ENCODE results near the gene SOST.

The SOST gene

GRCh38 chr17:43707184-43707583 lies 51.4 kb downstream of the SOST start:
- no peak for DNase-seq (ENCODE audit: low spot score)

DNA sequence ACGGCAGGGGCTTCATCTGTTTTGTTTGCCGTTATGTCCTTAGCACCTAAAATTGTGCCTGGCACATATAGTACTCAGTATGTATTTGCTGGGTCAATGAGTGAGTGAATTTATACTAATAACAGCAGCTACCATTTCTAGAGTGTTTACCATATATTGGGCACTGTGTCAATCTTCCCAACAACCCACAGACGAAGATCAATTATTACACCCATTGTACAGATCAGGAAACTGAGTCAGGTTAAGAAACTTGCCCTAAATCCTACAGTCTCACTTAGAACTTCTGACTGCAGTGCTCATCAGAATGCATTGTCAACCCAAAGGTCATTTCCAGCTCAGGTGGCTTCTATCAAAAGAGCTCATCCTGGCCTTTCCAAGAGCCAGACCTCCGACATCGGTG lies 52.4 kb downstream of the SOST start:
- DNase-seq (ENCODE audit: low spot score), result no peak
